OCI-LY1 (cell line): ENCODE measurements around the gene GUCY1A2.

Source experiments
- H2AFZ ChIP-seq: fragments of 200-600 bp; sonication (generic), shearing (Covaris generic); 2 replicates; pipeline ENCODE4 v1.6.0; 2014; ENCODE audit warnings: antibody characterized with exemption, mild to moderate bottlenecking, low read length
- H3F3A ChIP-seq: fragments of 200-600 bp; sonication (generic), shearing (Covaris generic); 2 replicates; pipeline ENCODE4 v1.6.0; 2014; ENCODE audit warnings: mild to moderate bottlenecking, antibody characterized with exemption, low read length, moderate library complexity; ENCODE audit not compliant: insufficient read depth
- H3K27ac ChIP-seq: fragments of 200-600 bp; sonication (generic); 2 replicates; pipeline ENCODE4 v1.5.1; 2014; ENCODE audit warnings: low read length, mixed run types, mild to moderate bottlenecking, low read depth; ENCODE audit not compliant: poor library complexity, severe bottlenecking
- H3K27me3 ChIP-seq: fragments of 200-600 bp; sonication (generic); 2 replicates; pipeline ENCODE4 v1.6.0; 2014; ENCODE audit warnings: antibody characterized with exemption, mild to moderate bottlenecking, low read length, moderate library complexity; ENCODE audit not compliant: insufficient read depth
- H3K36me3 ChIP-seq: fragments of 200-600 bp; sonication (generic); 2 replicates; pipeline ENCODE4 v1.6.1; 2014; ENCODE audit warnings: mild to moderate bottlenecking, antibody characterized with exemption, low read length, moderate library complexity, mixed read lengths; ENCODE audit not compliant: insufficient read depth
- H3K4me1 ChIP-seq: fragments of 200-600 bp; sonication (generic); 2 replicates; pipeline ENCODE4 v1.5.1; 2014; ENCODE audit warnings: mild to moderate bottlenecking, low read length, moderate library complexity; ENCODE audit not compliant: insufficient read depth, severe bottlenecking
- H3K4me2 ChIP-seq: fragments of 200-600 bp; sonication (generic), shearing (Covaris generic); 2 replicates; pipeline ENCODE4 v1.6.1; 2014; ENCODE audit warnings: low read length
- H3K4me3 ChIP-seq: fragments of 200-600 bp; sonication (generic); 2 replicates; pipeline ENCODE4 v1.5.1; 2014; ENCODE audit warnings: low read length, low read depth, mild to moderate bottlenecking, mixed read lengths; ENCODE audit not compliant: poor library complexity, severe bottlenecking
- H3K79me2 ChIP-seq: fragments of 200-600 bp; shearing (Covaris generic); 2 replicates; pipeline ENCODE4 v1.6.1; 2016; ENCODE audit warnings: mixed run types, low read length, mixed read lengths; ENCODE audit not compliant: insufficient read depth
- H3K9ac ChIP-seq: fragments of 200-600 bp; sonication (generic), shearing (Covaris generic); 2 replicates; pipeline ENCODE4 v1.6.1; 2014; ENCODE audit warnings: mild to moderate bottlenecking, low read length, mixed read lengths
- H3K9me2 ChIP-seq: fragments of 200-600 bp; sonication (generic), shearing (Covaris generic); 2 replicates; pipeline ENCODE4 v1.6.1; 2014; ENCODE audit warnings: low read depth, mild to moderate bottlenecking, low read length, mixed read lengths
- H3K9me3 ChIP-seq: fragments of 200-600 bp; shearing (Covaris generic); 2 replicates; pipeline ENCODE4 v1.6.1; 2014; ENCODE audit warnings: low read length, mixed read lengths
- H4K20me1 ChIP-seq: fragments of 200-600 bp; sonication (generic), shearing (Covaris generic); 2 replicates; pipeline ENCODE4 v1.6.0; 2016; ENCODE audit warnings: mild to moderate bottlenecking, low read length; ENCODE audit not compliant: insufficient read depth
- EZH2 ChIP-seq: fragments of 200-600 bp; sonication (generic), shearing (Covaris generic); IDR thresholded peaks from 2 replicates; pipeline ENCODE4 v1.8.0; 2017; ENCODE audit warnings: borderline replicate concordance, mixed run types, mild to moderate bottlenecking, antibody characterized with exemption, low read length, moderate library complexity, mixed read lengths
- TF ChIP-seq, protein P1 (sequence below): fragments of 200-600 bp; sonication (generic), shearing (Covaris generic); IDR thresholded peaks from 2 replicates; pipeline ENCODE4 v1.5.1; 2017; ENCODE audit warnings: mild to moderate bottlenecking, antibody characterized with exemption, low read length, moderate library complexity, mixed read lengths

The GUCY1A2 gene

GRCh38 chr11:106986261-106986660 lies 32.0 kb downstream of the GUCY1A2 start:
- Histone ChIP-seq H3K9me3 (no peaks in the 10 kb centered on the region), H3K4me2 (no peak overlapping the region), H2AFZ (no peak overlapping the region), H4K20me1 (no peaks in the 10 kb centered on the region), H3K27ac (no peak overlapping the region), H3K36me3 (no peaks in the 10 kb centered on the region), H3K4me3 (no peak overlapping the region), H3K27me3 (no peaks in the 10 kb centered on the region), H3K4me1 (no peaks in the 10 kb centered on the region), H3K79me2 (no peaks in the 10 kb centered on the region), H3F3A (no peaks in the 10 kb centered on the region), H3K9me2 (no peaks in the 10 kb centered on the region), H3K9ac (no peak overlapping the region)
- TF ChIP-seq, protein P1, sequence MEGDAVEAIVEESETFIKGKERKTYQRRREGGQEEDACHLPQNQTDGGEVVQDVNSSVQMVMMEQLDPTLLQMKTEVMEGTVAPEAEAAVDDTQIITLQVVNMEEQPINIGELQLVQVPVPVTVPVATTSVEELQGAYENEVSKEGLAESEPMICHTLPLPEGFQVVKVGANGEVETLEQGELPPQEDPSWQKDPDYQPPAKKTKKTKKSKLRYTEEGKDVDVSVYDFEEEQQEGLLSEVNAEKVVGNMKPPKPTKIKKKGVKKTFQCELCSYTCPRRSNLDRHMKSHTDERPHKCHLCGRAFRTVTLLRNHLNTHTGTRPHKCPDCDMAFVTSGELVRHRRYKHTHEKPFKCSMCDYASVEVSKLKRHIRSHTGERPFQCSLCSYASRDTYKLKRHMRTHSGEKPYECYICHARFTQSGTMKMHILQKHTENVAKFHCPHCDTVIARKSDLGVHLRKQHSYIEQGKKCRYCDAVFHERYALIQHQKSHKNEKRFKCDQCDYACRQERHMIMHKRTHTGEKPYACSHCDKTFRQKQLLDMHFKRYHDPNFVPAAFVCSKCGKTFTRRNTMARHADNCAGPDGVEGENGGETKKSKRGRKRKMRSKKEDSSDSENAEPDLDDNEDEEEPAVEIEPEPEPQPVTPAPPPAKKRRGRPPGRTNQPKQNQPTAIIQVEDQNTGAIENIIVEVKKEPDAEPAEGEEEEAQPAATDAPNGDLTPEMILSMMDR = no peak
- TF ChIP-seq EZH2 = no peak

- no peak overlapping the region for H2AFZ ChIP-seq
- no peaks in the 10 kb centered on the region for H3K4me1 ChIP-seq
- no peaks in the 10 kb centered on the region for H3K27me3 ChIP-seq
- H3K9me2 ChIP-seq = no peaks in the 10 kb centered on the region
- H3K9ac ChIP-seq = no peak overlapping the region
- no peak overlapping the region for H3K4me3 ChIP-seq
- H3K36me3 ChIP-seq = no peaks in the 10 kb centered on the region
- no peak overlapping the region for H3K4me2 ChIP-seq
- H3K79me2 ChIP-seq = no peaks in the 10 kb centered on the region
- no peaks in the 10 kb centered on the region for H3F3A ChIP-seq
- no peaks in the 10 kb centered on the region for H4K20me1 ChIP-seq
- TF ChIP-seq, protein P1 = no peak
- no peak for TF ChIP-seq EZH2
- no peaks in the 10 kb centered on the region for H3K9me3 ChIP-seq
- H3K27ac ChIP-seq = no peak overlapping the region
These were observed 34.3 kb downstream of the GUCY1A2 start for GRCh38 chr11:106983991-106984390.

DNA sequence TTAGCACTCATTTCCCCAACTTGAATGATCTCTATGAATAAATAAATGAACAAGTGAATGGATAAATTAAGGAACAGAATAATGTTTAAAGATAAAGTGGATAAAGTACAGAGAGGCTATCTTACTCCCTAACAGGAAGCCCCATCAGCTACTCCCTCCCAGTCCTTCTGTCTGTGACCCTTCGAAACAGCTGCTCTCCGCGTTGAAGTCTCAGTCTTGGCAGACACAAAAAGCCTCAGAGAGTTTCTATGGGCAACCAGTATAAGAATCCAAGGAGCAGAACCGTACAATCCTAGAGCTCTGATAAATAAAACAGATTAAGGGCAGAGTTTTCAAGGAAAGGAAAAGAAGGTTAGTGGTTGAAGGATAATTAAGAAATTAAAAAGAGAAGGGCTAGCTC lies 35.0 kb downstream of the GUCY1A2 start:
- H3K4me2 ChIP-seq = no peak overlapping the region
- H3K4me3 ChIP-seq = no peak overlapping the region
- no peak overlapping the region for H3K27ac ChIP-seq
- no peaks in the 10 kb centered on the region for H3K79me2 ChIP-seq
- no peaks in the 10 kb centered on the region for H3K4me1 ChIP-seq
- H3K9me3 ChIP-seq = no peaks in the 10 kb centered on the region
- H2AFZ ChIP-seq = no peak overlapping the region
- H3K27me3 ChIP-seq = no peaks in the 10 kb centered on the region
- H4K20me1 ChIP-seq = no peaks in the 10 kb centered on the region
- H3K9me2 ChIP-seq = no peaks in the 10 kb centered on the region
- H3F3A ChIP-seq = no peaks in the 10 kb centered on the region
- no peak overlapping the region for H3K9ac ChIP-seq
- H3K36me3 ChIP-seq = no peaks in the 10 kb centered on the region
- TF ChIP-seq, protein P1 = no peak
- TF ChIP-seq EZH2 = no peak
